ENCODE data around the gene ZNF560.

GRCh38 chr19:9436358-9436757 lies 62.1 kb downstream of the ZNF560 start:
- TF ChIP-seq ZFP30 (CRISPR knock-in tag; IDR thresholded peaks at IDR 0.05) (no peak), BACH2 (CRISPR knock-in tag; IDR thresholded peaks at IDR 0.05; ENCODE audit: borderline replicate concordance) (no peak), TSHZ2 (CRISPR knock-in tag; IDR thresholded peaks at IDR 0.05) (no peak), ZFP3 (CRISPR knock-in tag; IDR thresholded peaks at IDR 0.05) (no peak), ESRRG (CRISPR knock-in tag; IDR thresholded peaks at IDR 0.05) (no peak), PATZ1 (CRISPR knock-in tag; IDR thresholded peaks at IDR 0.05; ENCODE audit: borderline replicate concordance) (no peak), ZNF70 (CRISPR knock-in tag; IDR thresholded peaks at IDR 0.05) (no peak), CSDC2 (CRISPR knock-in tag; IDR thresholded peaks at IDR 0.05) (no peak), GLIS3 (CRISPR knock-in tag; IDR thresholded peaks at IDR 0.05) (no peak), POU6F1 (CRISPR knock-in tag; IDR thresholded peaks at IDR 0.05; ENCODE audit: borderline replicate concordance, low read depth) (no peak), TCF4 (CRISPR knock-in tag; IDR thresholded peaks at IDR 0.05; ENCODE audit: borderline replicate concordance) (no peak), CREB5 (CRISPR knock-in tag; IDR thresholded peaks at IDR 0.05; ENCODE audit: low read depth) (no peak), ZC3H10 (CRISPR knock-in tag; IDR thresholded peaks at IDR 0.05) (no peak), CSRNP3 (CRISPR knock-in tag; IDR thresholded peaks at IDR 0.05) (no peak)

Data from SK-N-SH treated with all-trans-retinoic acid at 6 μM for 48 hours (cell line).